GM18907 (cell line): ENCODE measurements around the gene GALNT9.

ENCODE experiments used
- ATAC-seq: cut with Tn5 transposase; IDR thresholded peaks from one replicate; pipeline ENCODE4 v1.9.1; 2021; ENCODE audit warnings: mild to moderate bottlenecking, moderate library complexity; ENCODE audit not compliant: unreplicated experiment

The GALNT9 gene

GRCh38 chr12:132188916-132189325 is 140.5 kb downstream of the GALNT9 start:
- ATAC-seq: no peak

GRCh38 chr12:132188451-132188901 is 140.9 kb downstream of the GALNT9 start:
- no peak for ATAC-seq

GRCh38 chr12:132187646-132188450 is 141.5 kb downstream of the GALNT9 start:
- ATAC-seq: no peak

- no peak for ATAC-seq
Measured at GRCh38 chr12:132186857-132187620, 142.3 kb downstream of the GALNT9 start.

GRCh38 chr12:132186208-132186856 is 143.1 kb downstream of the GALNT9 start:
- ATAC-seq: no peak

- ATAC-seq: no peak
Measured at GRCh38 chr12:132185705-132186104, 143.7 kb downstream of the GALNT9 start.

- no peak for ATAC-seq
Measured at GRCh38 chr12:132182711-132183365, 146.6 kb downstream of the GALNT9 start.

- no peak for ATAC-seq
Measured at GRCh38 chr12:132182206-132182710, 147.1 kb downstream of the GALNT9 start.

GRCh38 chr12:132181570-132182200 is 147.7 kb downstream of the GALNT9 start:
- no peak for ATAC-seq

GRCh38 chr12:132180648-132181546 is 148.5 kb downstream of the GALNT9 start:
- ATAC-seq: no peak

- no peak for ATAC-seq
Measured at GRCh38 chr12:132179431-132180362, 149.7 kb downstream of the GALNT9 start.

GRCh38 chr12:132178801-132179401 is 150.5 kb downstream of the GALNT9 start:
- ATAC-seq: no peak

- ATAC-seq: no peak
Measured at GRCh38 chr12:132178316-132178715, 151.1 kb downstream of the GALNT9 start.

GRCh38 chr12:132176920-132177551 is 152.4 kb downstream of the GALNT9 start:
- no peak for ATAC-seq

GRCh38 chr12:132176385-132176919 is 152.9 kb downstream of the GALNT9 start:
- no peak for ATAC-seq

- ATAC-seq: no peak
Measured at GRCh38 chr12:132175496-132176384, 153.6 kb downstream of the GALNT9 start.
